HG03039 (cell line): ENCODE data around the gene ATP6AP1.
A peak's percentile ranks its signal among the peaks of the same experiment; 100 is the strongest.
"Not testable (repeated sequence)": the region's sequence is repeated elsewhere in the genome, so short reads cannot be mapped to it uniquely, and the experiment has no call there.

Experiments
- ATAC-seq: cut with Tn5 transposase; IDR thresholded peaks from one replicate; pipeline ENCODE4 v1.9.1; 2021; ENCODE audit warnings: mild to moderate bottlenecking, moderate library complexity; ENCODE audit not compliant: unreplicated experiment

The ATP6AP1 gene

GRCh38 chrX:154428176-154429171 is at the start of gene ATP6AP1:
Gene ATP6AP1 (plus strand): TSS chrX:154428677. CDS start chrX:154428693, 16 bp downstream.
- ATAC-seq, result peak; percentile 95

- ATAC-seq, result peak; percentile 79
Observed at GRCh38 chrX:154378799-154379568, 49.5 kb upstream of the ATP6AP1 start, which contains the start of gene EMD. Gene EMD (plus strand): TSS chrX:154379295. CDS start chrX:154379485, 190 bp downstream.

DNA sequence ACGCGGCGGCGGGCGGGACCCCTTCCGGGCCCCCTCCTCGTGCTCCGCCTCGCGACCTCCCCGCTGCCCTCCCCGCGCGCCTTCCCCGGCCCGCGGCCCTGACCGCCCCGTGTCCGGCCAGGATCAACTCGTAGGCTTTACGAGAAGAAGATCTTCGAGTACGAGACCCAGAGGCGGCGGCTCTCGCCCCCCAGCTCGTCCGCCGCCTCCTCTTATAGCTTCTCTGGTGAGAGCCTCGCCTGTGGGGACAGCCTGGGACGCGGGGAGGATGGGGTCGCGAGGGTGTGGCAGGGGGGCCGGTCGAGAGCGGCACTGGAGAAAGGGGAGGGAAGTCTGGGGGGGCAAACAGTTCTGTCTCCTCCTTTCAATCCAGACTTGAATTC is 48.9 kb upstream of the ATP6AP1 start:
- ATAC-seq, result no peak

- no peak for ATAC-seq
Observed at GRCh38 chrX:154380153-154380552, 48.3 kb upstream of the ATP6AP1 start.

- no peak for ATAC-seq
Observed at GRCh38 chrX:154380787-154381186, 47.7 kb upstream of the ATP6AP1 start.

GRCh38 chrX:154381271-154381670 is 47.2 kb upstream of the ATP6AP1 start:
- no peak for ATAC-seq

GRCh38 chrX:154382483-154383069 is 45.9 kb upstream of the ATP6AP1 start:
- ATAC-seq, result no peak

DNA sequence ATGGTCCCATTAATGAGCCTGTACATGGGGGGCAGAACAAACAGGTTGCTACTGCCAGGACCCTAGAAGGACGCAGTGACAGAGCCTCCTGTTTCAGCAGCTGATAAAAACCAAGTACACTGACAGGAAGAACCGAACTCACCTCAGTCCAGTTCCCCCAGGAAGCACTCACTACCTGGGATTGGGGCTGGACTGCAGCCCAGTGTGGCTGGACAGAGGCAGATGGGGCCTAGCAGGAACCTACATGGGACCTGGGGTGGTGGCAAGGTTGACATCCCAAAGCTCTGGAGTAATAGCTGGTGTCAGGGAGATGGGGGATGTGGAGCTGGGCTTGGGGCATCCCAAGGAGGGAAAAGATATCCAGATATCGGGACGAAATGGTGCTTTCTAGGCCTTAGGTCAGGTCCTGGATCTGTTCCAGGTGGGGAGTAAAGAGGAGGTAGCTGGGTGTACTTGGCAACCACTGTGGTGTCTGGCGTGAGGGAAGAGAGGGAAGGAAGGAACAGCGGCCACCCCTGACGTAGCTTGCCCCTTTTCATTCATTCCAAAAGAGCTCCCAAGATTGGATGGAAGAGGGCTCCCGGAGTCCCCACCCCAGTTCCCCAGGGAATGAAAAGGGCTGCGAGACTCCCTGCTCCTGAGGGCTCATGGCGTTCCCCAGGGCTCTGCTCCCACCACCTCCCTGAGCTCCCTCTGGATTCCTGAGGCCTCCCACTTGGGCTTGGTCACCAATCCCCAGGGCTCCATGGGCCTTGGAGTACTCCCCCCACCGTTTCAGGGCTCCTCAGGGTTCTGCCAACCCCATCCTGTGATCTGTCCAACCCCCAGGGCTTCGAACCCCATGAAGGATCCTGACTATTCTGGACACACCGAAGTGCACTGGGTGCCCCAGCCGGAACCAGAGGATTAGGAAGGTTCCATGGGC is 44.9 kb upstream of the ATP6AP1 start:
- ATAC-seq, result no peak

- no peak for ATAC-seq
Observed at GRCh38 chrX:154384284-154384892, 44.1 kb upstream of the ATP6AP1 start.

- not testable (repeated sequence) for ATAC-seq
Observed at GRCh38 chrX:154388094-154388493, 40.4 kb upstream of the ATP6AP1 start.

DNA sequence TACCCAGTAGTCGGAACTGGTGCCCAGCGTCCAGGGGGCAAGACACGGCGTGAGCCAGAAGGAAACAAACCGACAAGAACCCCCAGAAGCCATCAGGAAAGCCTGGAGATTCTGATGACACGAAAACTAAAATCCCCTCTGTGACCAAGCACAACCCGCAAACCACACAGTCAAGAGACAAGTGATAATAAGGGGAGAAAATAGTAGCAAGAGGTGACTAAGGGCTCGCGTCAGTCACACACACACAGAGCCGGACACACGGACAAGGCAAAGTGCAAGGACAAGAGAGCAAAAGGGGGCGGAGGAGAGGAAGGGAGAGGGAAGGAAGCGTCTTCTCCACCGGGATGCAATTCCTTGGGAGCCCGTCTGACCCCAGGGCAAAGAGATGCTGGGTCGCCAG is 39.8 kb upstream of the ATP6AP1 start:
- ATAC-seq, result not testable (repeated sequence)

DNA sequence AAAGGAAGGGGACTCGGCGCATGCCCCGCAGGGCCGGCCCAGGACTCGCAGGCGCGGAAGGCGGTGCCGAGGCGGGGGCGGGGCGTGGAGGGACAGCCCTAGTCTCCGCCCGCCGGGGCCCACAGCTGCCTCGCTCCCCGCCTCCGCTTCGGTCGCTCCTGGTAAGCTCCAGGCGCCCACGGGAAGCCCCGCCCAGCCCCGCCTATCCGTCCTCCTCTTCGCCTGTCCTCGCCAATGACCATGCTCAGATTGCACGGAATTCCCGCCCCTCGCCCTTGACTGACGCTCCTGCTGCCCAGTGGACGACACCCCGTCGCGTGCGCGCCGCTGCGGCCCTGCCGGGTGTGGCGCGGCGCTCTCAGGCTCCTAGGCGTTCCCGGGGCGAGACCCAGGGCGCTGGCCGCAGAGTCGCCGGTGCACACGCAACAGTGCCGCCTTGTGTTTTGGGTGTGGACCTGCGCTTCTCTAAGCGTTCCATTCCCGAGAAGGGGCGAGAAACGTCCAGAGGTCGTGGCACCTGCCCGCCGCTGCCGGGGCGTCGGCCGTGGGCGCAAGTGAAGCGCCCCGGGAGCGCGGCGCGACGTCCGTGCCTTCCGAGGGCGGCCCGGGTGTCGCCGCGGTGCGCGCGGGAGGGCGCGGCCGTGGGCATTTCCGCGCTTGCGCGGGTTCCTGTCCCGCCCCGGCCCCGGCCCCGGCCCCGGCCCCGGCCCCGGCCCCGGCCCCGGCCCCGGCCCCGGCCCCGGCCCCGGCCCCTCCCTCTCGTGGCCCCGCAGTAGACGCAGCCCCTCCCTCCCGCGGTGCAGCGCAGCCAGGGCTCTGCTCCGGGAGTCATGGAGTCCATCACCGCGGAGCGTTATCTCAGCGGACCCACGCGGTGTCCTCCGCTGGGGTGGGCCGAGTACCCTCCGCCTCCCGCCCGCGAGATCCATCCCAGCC is 38.4 kb upstream of the ATP6AP1 start:
- ATAC-seq, result peak; percentile 68

- not testable (repeated sequence) for ATAC-seq
Observed at GRCh38 chrX:154396363-154396762, 32.1 kb upstream of the ATP6AP1 start.

DNA sequence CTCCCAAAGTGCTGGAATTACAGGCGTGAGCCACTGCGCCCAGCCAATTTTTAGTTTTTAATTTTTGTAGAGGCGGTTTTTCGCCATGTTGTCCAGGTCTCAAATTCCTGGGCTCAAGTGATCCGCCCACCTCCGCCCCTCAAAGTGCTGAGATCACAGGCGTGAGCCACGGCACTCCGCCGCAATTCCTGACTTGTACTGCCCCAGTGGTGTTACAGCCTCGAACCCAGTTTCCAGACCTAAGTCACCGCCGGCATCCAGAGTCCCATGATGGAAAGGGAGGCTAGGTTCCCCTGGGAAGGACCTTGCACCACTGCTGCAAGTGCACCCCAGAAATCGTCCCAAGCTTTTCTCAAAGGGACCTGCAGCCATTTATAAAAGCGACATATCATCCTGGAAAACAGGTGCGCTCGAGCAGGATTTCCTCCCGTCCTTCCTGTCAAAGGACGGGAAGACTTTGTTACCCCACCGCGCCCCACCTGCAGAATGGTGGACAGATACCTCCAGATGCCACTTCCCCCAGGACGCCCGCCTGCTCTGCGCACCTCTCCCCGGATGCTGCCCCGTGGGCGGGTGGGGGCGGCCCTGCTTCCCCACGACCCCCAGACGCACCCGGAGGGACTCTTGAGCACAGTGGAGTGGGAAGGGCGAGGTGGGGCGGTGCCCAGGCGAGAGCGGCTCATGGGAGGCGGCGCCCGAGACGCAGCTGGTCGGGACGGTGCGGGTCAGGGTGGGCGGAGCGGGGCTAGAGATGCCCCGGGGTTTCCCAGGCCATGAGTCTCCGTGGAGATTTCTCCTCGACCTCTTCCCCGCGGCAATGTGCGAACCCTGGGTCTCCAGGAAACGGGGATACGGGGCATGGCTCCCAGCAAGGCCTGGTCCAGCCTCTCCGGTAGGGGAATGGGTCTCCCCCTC is 31.2 kb upstream of the ATP6AP1 start:
- peak; percentile 49 for ATAC-seq

DNA sequence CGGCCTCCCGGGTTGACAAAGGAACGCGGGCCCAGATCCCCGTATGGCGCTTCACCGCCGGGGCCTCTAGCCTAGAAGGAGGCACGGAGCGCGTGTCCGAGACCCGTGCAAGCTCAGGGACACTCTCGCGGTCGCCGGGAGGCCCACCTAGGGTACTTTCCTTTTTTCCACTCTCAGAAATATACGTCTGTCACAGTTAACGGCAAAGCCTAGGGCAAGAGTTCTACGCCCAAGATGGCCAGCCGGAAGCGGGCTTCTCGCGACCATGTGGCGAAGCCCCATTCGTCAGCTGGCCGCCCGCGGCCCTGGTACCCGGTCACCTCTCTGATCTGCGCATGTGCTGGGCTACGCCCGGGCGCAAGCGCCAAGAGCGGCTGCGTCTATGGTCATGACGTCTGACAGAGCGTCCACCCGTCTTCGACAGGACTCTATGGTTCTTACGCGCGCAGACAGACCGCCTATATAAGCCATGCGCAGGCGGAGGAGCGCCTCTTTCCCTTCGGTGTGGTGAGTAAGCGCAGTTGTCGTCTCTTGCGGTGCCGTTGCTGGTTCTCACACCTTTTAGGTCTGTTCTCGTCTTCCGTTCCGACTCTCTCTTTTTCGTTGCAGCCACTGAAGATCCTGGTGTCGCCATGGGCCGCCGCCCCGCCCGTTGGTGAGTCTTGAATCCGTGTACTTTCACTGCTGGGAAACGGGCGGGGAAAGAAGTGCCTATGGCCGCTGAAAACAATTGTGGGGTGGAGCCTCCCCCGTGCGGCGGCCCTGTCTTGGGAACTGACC is 30.4 kb upstream of the ATP6AP1 start, which contains the start of gene RPL10:
Gene RPL10 (plus strand): TSS at position 490 of the 780 bp plus-strand sequence. CDS start 143 bp downstream, at position 633.
- peak; percentile 78 for ATAC-seq

- ATAC-seq, result no peak
Observed at GRCh38 chrX:154398668-154399526, 29.6 kb upstream of the ATP6AP1 start.
